Heart left ventricle (tissue), 16 donors: ENCODE results near the gene ZBTB46. TPM values are rescaled to one million over a fixed set of nuclear protein-coding genes. Genes with fewer than 3 reads are reported as not detected.

Experiments used
- ATAC-seq, 4 donors: fragments of 200-7000 bp; cut with Tn5 transposase; one replicate each; pipeline ENCODE4 v1.9.1; 2020 to 2022; ENCODE audit warnings: moderate library complexity in 4 of 4, mild to moderate bottlenecking in 3 of 4, moderate number of reproducible peaks in 1 of 4
- DNase-seq, 5 donors: peaks; one replicate each; pipeline ENCODE4 v3.0.0-alpha.2; 2020
- H3K27ac ChIP-seq, 12 donors: fragments of 200-600 bp; sonication (generic) in 4 of 12; one replicate each; pipeline versions ENCODE4 v1.5.0 to v1.8.0; 2016 to 2022; ENCODE audit warnings: mild to moderate bottlenecking in 2 of 12
- H3K27me3 ChIP-seq, 9 donors: fragments of 200-600 bp; sonication (generic) in 2 of 9; one replicate each; pipeline versions ENCODE4 v1.5.1 to v1.8.0; 2016 to 2022; ENCODE audit warnings: mild to moderate bottlenecking in 3 of 9
- H3K36me3 ChIP-seq, 9 donors: fragments of 200-600 bp; sonication (generic) in 2 of 9; one replicate each; pipeline versions ENCODE4 v1.5.0 to v1.8.0; 2018 to 2022; ENCODE audit warnings: mild to moderate bottlenecking in 2 of 9
- H3K4me1 ChIP-seq, 12 donors: fragments of 200-600 bp; sonication (generic) in 4 of 12; one replicate each; pipeline versions ENCODE4 v1.5.0 to v1.8.0; 2016 to 2022; ENCODE audit warnings: mild to moderate bottlenecking in 3 of 12
- H3K4me3 ChIP-seq, 12 donors: fragments of 200-600 bp; sonication (generic) in 4 of 12; one replicate each; pipeline versions ENCODE4 v1.5.0 to v1.8.0; 2017 to 2022; ENCODE audit warnings: mild to moderate bottlenecking in 9 of 12, moderate library complexity in 4 of 12
- H3K9me3 ChIP-seq, 12 donors: fragments of 200-600 bp; sonication (generic) in 4 of 12; one replicate each; pipeline versions ENCODE4 v1.5.0 to v1.8.0; 2016 to 2022; ENCODE audit warnings: mild to moderate bottlenecking in 1 of 12
- CTCF ChIP-seq, 12 donors: fragments of 200-600 bp; sonication (generic) in 4 of 12; IDR thresholded peaks; one replicate each; pipeline versions ENCODE4 v1.5.0 to v1.8.0; 2018 to 2022; ENCODE audit warnings: antibody characterized with exemption in 12 of 12, mild to moderate bottlenecking in 5 of 12
- POLR2A ChIP-seq, 2 donors: fragments of 450-650 bp; IDR thresholded peaks; one replicate each; pipeline ENCODE4 v1.6.1; 2017; ENCODE audit warnings: antibody characterized with exemption in 2 of 2, mild to moderate bottlenecking in 2 of 2, moderate library complexity in 2 of 2
- WGBS, 4 donors: extraction: QIAGEN DNeasy Blood & Tissue Kit in 2 of 4; methylation state at CpG; one replicate each; pipeline versions ENCODE4 v1.1.5 to v1.1.7; 2013 to 2018; 5-methylcytosine and 5-hydroxymethylcytosine counted together
- intact Hi-C, 10 donors: fragments of 100-400 bp; cut with DNase I; formaldehyde crosslinking; loops; one replicate each; pipeline versions ENCODE4 v1.11.1 to v1.14.2; 2022
- polyA plus RNA-seq, 2 donors: library from polyadenylated mRNA; stranded (reverse); fragments of 200-250 nt; gene quantifications; one replicate each; pipeline ENCODE4 v1.2.3, GENCODE V29; 2013
- total RNA-seq, 9 donors: library from RNA; depleted of rRNA in 2 of 9; stranded (reverse); fragments of >200 nt in 2 of 9; fragmentation: NEBNext Ultra II Directional in 3 of 9; extraction: Animal tissue kit (Norgen Biotek cat#: 25700) in 3 of 9; gene quantifications; one replicate each; pipeline versions ENCODE4 v1.1.0 to v1.2.4, GENCODE V29; 2016 to 2023
- donor health status: ischemic (EF 13 %, LVEDD 7.1; RV severe dilation, severe dysfunction).
- donor health status: healthy with polysubstance abuse.
- donor health status: DM: no; HTN: yes; CAD: no.
- donor health status: DM: no; HTN: no; CAD: no.
- donor health status: ischemic (EF 25% LVEDD 6.9; RV normal size, moderate dysfunction).
- donor health status: ischemic (EF 25% LVEDD 5.7; RV mildly dilated, moderate dysfunction).
- donor health status: healthy.
- donor health status: DM: yes; HTN: yes; CAD: no.
- donor health status: ischemic (EF 35%, LVEDD 5.7; RV mildly dilated, moderate dysfunction).
- donor health status: nonischemic (EF 11% LVEDD 7.7; RV severe dilation, severe dysfunction).
- donor health status: DM: yes; HTN: yes; CAD: no.
- donor health status: PGD.
- donor health status: ischemic (EF 29% LVEDD 5.4; RV normal size, mild dysfunction).
- donor health status: nonischemic (EF 23%, LVEDD 6.1; RV moderate dilation, normal function).

ZBTB46 gene
- total and polyA plus RNA-seq, 11 donors = 6.6 to 27.4 (median 14.3) TPM

DNA sequence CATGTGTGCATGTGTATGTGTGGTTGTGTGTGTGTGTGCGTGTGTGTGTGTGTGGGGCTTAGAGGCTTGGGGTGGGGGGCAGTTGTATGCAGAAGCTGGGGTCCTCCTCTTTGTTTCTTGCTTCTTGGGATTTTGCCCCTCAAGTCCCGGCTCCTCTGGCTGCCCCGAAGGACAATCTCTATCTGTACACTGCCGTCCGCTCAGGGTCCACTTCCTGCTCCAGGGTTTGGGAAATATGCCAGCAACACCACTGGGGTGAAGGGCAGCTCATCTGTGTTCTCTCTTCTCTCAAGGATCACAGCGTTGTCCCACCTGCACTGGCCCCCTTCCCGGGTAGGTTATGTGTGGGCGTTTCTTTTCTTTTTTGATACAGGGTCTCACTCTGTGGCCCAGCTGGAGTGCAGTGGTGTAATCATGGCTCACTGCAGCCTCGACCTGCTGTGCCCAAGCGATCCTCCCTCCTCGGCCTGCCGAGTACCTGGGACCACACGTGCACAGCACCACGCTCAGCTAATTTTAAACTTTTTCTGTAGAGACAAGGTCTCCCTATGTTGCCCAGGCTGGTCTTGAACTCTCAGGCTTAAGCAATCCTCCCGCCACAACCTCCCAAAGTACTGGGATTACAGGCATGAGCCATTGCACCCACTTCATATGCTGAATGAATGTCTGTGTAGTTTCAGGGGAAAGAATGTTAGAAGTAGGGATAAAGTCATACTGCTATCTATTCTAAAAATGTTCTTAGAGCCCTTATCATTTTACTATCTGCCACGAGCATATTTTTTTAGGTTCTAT lies 65.8 kb downstream of the ZBTB46 start:
- Histone ChIP-seq H3K4me3 (no peak overlapping the region), H3K4me1 (peaks cover 0 to 5% (median 0%) of the 10 kb centered on the region in 12 donors), H3K9me3 (no peaks in the 10 kb centered on the region), H3K27ac (no peak overlapping the region), H3K27me3 (no peaks in the 10 kb centered on the region), H3K36me3 (peaks cover 0 to 81% (median 42%) of the 10 kb centered on the region in 9 donors)
- no peak for ATAC-seq
- intact Hi-C loops = no loop called here
- 62 to 69% (median 65%) methylated on average over 16 of the region's 16 CpGs for WGBS, 4 donors
- TF ChIP-seq POLR2A (IDR thresholded peaks at IDR 0.05) = no peak
- TF ChIP-seq CTCF (IDR thresholded peaks at IDR 0.05) = no peak
- DNase-seq = peak in 2 of 5 donors; percentile 16 to 26

- Histone ChIP-seq H3K27me3 (no peaks in the 10 kb centered on the region), H3K27ac (no peak overlapping the region), H3K4me3 (no peak overlapping the region), H3K4me1 (no peaks in the 10 kb centered on the region), H3K36me3 (peaks cover 0 to 54% (median 10%) of the 10 kb centered on the region in 9 donors), H3K9me3 (no peaks in the 10 kb centered on the region)
- 83 to 90% (median 87%) methylated on average over 7 of the region's 7 CpGs for WGBS, 4 donors
- intact Hi-C loops = no loop called here
- TF ChIP-seq CTCF (IDR thresholded peaks at IDR 0.05) = no peak
- no peak for TF ChIP-seq POLR2A (IDR thresholded peaks at IDR 0.05)
- no peak for ATAC-seq
- peak in 2 of 5 donors; percentile 3 to 6 for DNase-seq
Observed at GRCh38 chr20:63759377-63759901, 71.6 kb downstream of the ZBTB46 start.

DNA sequence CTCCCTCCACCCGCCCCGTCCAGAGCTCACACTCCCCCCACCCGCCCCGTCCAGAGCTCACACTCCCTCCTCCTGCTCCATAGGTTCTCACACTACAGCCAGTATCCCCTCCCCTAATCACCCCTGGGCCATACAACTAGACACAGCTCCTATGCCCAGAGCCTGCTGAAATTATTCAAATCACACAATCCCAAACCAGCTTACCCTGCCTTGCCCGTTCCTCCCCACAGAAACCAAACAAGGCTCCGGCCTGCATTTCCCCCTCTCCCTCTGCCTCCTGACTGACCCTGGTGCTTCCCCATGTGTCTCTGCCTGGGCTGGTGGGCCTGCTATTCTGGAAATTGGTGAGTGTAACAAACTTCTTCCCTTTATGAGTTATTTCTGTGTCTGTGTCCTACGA lies 72.9 kb downstream of the ZBTB46 start:
- intact Hi-C loops = no loop called here
- WGBS, 4 donors = 88 to 98% (median 91%) methylated on average over 3 to 7 of the region's 7 CpGs
- peak in 2 of 5 donors; percentile 1 to 9 for DNase-seq
- no peak for ATAC-seq
- TF ChIP-seq CTCF (IDR thresholded peaks at IDR 0.05) = no peak
- no peak for TF ChIP-seq POLR2A (IDR thresholded peaks at IDR 0.05)
- Histone ChIP-seq H3K36me3 (peaks cover 0 to 44% (median 8%) of the 10 kb centered on the region in 9 donors), H3K9me3 (no peaks in the 10 kb centered on the region), H3K27ac (no peak overlapping the region), H3K4me1 (peaks cover 0 to 6% (median 0%) of the 10 kb centered on the region in 12 donors), H3K27me3 (no peaks in the 10 kb centered on the region), H3K4me3 (no peak overlapping the region)

- H3K4me3 ChIP-seq = no peak overlapping the region
- 61 to 82% (median 78%) methylated on average over 8 of the region's 8 CpGs for WGBS, 4 donors
- H3K4me1 ChIP-seq = peaks cover 0 to 6% (median 0%) of the 10 kb centered on the region in 12 donors
- no peaks in the 10 kb centered on the region for H3K27me3 ChIP-seq
- peaks cover 0 to 37% (median 12%) of the 10 kb centered on the region in 9 donors for H3K36me3 ChIP-seq
- no peak overlapping the region for H3K27ac ChIP-seq
- intact Hi-C loops = no loop called here
- no peak for ATAC-seq
- no peak for TF ChIP-seq CTCF (IDR thresholded peaks at IDR 0.05)
- no peak for TF ChIP-seq POLR2A (IDR thresholded peaks at IDR 0.05)
- H3K9me3 ChIP-seq = no peaks in the 10 kb centered on the region
- DNase-seq = peak in 1 of 5 donors; percentile 23
Observed at GRCh38 chr20:63756648-63756991, 74.4 kb downstream of the ZBTB46 start.
